BJ (cell line): ENCODE data around the gene MCC. TPM values are rescaled to one million over a fixed set of nuclear protein-coding genes. Genes with fewer than 3 reads are reported as not detected.
A peak's percentile ranks its signal among the peaks of the same experiment; 100 is the strongest.

Source experiments
- CTCF ChIA-PET: fragments of 350-600 bp; formaldehyde crosslinking; extraction: SDS; loops from one replicate; lab custom pipeline; 2021; ENCODE audit warnings: antibody characterized with exemption, inconsistent platforms; lab: Yijun Ruan, JAX
- POLR2A ChIA-PET: fragments of 300-600 bp; sonication (Branson Sonifier 250); formaldehyde crosslinking; extraction: SDS; loops from one replicate; lab custom pipeline; 2021; ENCODE audit warnings: antibody characterized with exemption; lab: Charles Lee
- DNase-seq: peaks from one replicate; pipeline ENCODE4 v3.0.0-alpha.2; 2011; ENCODE audit warnings: low read depth
- H3K27me3 ChIP-seq: 2 replicates; pipeline ENCODE4 v1.6.0; 2011; ENCODE audit warnings: low read length; ENCODE audit not compliant: control insufficient read depth, insufficient read depth
- H3K36me3 ChIP-seq: 2 replicates; pipeline ENCODE4 v1.5.1; 2011; ENCODE audit warnings: low read length; ENCODE audit not compliant: control insufficient read depth, insufficient read depth
- H3K4me3 ChIP-seq: 2 replicates; pipeline ENCODE4 v1.5.1; 2011; ENCODE audit warnings: low read depth, mild to moderate bottlenecking, control low read depth, low read length
- polyA plus RNA-seq: library from polyadenylated mRNA; depleted of rRNA; stranded (reverse); fragments of >200 nt; gene quantifications from 2 replicates; pipeline ENCODE4 v1.2.3, GENCODE V29; 2011
- TF ChIP-seq, protein P1 (sequence below): IDR thresholded peaks from 2 replicates; pipeline ENCODE4 v1.5.1; 2011; ENCODE audit warnings: low read depth, mild to moderate bottlenecking, control low read depth, inconsistent platforms, low read length, moderate library complexity; ENCODE audit not compliant: insufficient read depth

The MCC gene
- polyA plus RNA-seq, 1 experiment: 2.3 TPM

DNA sequence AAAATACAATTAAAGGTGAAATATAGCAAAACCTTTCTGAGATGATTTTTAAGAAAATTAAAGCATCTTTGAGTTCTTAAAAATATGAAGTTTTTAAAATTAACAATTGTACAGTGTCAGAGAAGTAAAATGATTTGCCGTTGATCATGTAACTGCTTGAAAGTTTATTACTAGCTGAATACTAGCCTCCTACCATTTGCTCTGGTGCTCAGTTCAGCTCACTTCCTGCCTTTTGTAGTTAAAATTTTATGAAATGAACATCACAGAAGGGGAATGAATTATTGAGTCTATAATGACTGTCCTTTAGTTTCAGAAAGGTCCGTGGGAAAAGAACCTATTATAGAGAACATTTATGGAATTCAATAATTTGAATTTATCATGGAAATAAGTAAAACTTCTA, 34.9 kb upstream of the MCC start:
- no peak for DNase-seq
- no peak overlapping the region for H3K4me3 ChIP-seq
- POLR2A ChIA-PET: no interaction called here
- TF ChIP-seq, protein P1, sequence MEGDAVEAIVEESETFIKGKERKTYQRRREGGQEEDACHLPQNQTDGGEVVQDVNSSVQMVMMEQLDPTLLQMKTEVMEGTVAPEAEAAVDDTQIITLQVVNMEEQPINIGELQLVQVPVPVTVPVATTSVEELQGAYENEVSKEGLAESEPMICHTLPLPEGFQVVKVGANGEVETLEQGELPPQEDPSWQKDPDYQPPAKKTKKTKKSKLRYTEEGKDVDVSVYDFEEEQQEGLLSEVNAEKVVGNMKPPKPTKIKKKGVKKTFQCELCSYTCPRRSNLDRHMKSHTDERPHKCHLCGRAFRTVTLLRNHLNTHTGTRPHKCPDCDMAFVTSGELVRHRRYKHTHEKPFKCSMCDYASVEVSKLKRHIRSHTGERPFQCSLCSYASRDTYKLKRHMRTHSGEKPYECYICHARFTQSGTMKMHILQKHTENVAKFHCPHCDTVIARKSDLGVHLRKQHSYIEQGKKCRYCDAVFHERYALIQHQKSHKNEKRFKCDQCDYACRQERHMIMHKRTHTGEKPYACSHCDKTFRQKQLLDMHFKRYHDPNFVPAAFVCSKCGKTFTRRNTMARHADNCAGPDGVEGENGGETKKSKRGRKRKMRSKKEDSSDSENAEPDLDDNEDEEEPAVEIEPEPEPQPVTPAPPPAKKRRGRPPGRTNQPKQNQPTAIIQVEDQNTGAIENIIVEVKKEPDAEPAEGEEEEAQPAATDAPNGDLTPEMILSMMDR: no peak
- H3K36me3 ChIP-seq: no peaks in the 10 kb centered on the region
- H3K27me3 ChIP-seq: no peaks in the 10 kb centered on the region
- CTCF ChIA-PET: interaction anchor here (1.4 kb wide), 1 partner anchor 18 kb away, joined by 3 read pairs; no protein-coding TSS in a partner anchor

DNA sequence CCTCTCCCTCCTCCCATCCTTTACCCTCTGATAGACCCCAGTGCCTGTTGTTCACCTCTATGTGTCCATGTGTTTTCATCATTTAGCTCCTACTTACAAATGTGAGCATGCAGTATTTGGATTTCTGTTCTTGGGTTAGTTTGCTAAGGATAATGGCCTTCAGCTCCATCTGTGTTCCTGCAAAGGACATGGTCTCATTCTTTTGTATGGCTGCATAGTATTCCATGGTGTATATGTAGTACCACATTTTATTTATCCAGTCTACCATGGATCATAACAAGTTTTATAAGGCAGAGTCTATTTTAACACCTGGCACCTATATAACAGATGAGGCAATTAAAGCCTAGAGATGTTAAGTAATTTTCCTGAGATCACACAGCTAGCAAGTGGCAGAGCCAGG, 32.6 kb upstream of the MCC start:
- ChIA-PET POLR2A (no interaction called here), CTCF (interaction anchor here (0.8 kb wide), 1 partner anchor 16 kb away, joined by 3 read pairs; no protein-coding TSS in a partner anchor)
- H3K36me3 ChIP-seq: no peaks in the 10 kb centered on the region
- H3K27me3 ChIP-seq: no peaks in the 10 kb centered on the region
- TF ChIP-seq, protein P1: no peak
- no peak overlapping the region for H3K4me3 ChIP-seq
- DNase-seq: no peak

DNA sequence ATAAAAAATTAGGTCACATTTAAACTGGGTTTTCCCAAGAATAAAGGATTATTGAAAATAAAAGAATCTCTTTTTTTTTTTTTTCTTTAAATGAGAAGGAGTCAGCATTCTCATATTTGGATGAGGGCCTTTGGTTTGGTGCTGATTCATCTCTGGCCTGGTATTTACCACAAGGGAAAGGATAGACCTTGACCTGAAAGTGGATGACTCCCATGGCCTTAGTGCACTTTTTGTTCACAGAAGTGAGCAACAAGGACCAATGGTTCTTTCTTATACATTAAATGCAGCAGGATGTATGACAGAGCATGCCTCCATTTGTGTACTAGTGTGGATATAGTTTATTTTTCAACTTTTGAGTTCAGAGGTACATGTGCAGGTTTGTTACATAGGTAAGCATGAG, 32.2 kb upstream of the MCC start:
- H3K36me3 ChIP-seq: no peaks in the 10 kb centered on the region
- no peak overlapping the region for H3K4me3 ChIP-seq
- POLR2A ChIA-PET: no interaction called here
- TF ChIP-seq, protein P1: no peak
- DNase-seq: peak; percentile 4
- CTCF ChIA-PET: interaction anchor here (0.8 kb wide), 1 partner anchor 17 kb away, joined by 3 read pairs; no protein-coding TSS in a partner anchor
- H3K27me3 ChIP-seq: no peaks in the 10 kb centered on the region

DNA sequence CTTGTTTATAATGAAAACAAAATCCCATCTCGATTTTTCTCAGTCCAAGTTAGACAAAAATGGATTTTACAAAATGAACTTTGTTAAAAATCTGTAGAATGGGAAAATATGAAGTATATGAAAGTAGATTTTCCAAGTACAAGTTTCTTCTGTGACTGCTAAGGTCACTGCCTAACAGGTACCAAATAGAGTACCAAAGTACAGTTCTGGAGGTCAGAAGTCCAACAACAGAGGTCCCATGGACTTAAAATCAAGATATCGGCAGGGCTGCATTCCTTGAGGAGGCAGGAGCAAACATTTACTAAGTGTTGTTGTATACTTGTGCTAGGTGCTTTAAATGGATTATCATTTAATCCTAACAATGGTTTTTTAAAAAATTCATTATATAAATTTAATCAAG, 31.2 kb upstream of the MCC start:
- POLR2A ChIA-PET: no interaction called here
- Histone ChIP-seq H3K36me3 (no peaks in the 10 kb centered on the region), H3K4me3 (no peak overlapping the region), H3K27me3 (no peaks in the 10 kb centered on the region)
- TF ChIP-seq, protein P1: no peak
- CTCF ChIA-PET: no interaction called here
- no peak for DNase-seq

DNA sequence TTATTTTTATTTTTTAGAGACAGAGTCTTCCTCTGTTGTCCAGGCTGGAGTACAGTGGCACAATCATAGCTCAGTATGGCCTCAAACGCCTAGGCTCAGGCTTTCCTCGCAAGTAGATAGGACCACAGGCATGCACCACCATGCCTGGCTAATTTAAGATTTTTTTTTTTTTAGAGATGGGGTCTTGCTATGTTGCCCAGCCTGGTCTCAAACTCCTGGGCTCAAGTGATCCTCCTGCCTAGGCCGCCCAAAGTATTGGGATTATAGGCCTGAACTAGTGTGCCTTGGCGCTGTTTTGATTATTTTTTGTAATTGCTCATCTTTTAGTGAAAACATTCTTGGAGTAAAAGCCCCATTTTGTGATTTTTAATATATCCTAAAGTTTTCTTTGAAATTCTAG, 30.6 kb upstream of the MCC start:
- TF ChIP-seq, protein P1: no peak

More for the DNA sequence above, 30.6 kb upstream of the MCC start:
- DNase-seq: no peak
- Histone ChIP-seq H3K36me3 (no peaks in the 10 kb centered on the region), H3K27me3 (no peaks in the 10 kb centered on the region), H3K4me3 (no peak overlapping the region)
- ChIA-PET CTCF (interaction anchor here (0.7 kb wide), 2 partner anchors 26 to 303 kb away, joined by 3 to 4 read pairs; no protein-coding TSS in a partner anchor), POLR2A (no interaction called here)
